GM12874 (cell line): Measurements from ENCODE around the gene TMEM135.

Experiments used
- CTCF ChIP-seq: IDR thresholded peaks from 2 replicates; pipeline ENCODE4 v1.5.1; 2011; ENCODE audit warnings: low read depth, mild to moderate bottlenecking, control low read depth, low read length, moderate library complexity; ENCODE audit not compliant: insufficient read depth

TMEM135 gene

GRCh38 chr11:87150936-87151335, 113.2 kb downstream of the TMEM135 start:
- TF ChIP-seq CTCF, result no peak

DNA sequence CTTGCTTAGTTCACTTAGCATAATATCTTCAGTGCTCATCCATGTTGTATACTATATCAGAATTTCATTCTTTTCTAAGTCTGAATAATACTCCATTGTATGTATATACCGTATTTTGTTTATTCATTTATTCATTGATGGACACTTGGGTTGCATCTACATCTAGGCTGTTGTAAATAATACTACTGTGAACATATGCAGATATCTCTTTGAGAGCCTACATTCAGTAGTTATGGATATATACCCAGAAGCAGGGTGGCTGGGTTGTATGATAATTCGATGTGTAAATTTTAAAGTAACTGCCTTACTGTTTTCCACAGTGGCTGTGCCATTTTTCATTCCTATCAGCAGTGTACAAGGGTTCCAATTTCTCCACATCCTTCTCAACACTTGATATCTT, 116.5 kb downstream of the TMEM135 start:
- no peak for TF ChIP-seq CTCF

GRCh38 chr11:87156970-87157369, 119.2 kb downstream of the TMEM135 start:
- TF ChIP-seq CTCF, result no peak

DNA sequence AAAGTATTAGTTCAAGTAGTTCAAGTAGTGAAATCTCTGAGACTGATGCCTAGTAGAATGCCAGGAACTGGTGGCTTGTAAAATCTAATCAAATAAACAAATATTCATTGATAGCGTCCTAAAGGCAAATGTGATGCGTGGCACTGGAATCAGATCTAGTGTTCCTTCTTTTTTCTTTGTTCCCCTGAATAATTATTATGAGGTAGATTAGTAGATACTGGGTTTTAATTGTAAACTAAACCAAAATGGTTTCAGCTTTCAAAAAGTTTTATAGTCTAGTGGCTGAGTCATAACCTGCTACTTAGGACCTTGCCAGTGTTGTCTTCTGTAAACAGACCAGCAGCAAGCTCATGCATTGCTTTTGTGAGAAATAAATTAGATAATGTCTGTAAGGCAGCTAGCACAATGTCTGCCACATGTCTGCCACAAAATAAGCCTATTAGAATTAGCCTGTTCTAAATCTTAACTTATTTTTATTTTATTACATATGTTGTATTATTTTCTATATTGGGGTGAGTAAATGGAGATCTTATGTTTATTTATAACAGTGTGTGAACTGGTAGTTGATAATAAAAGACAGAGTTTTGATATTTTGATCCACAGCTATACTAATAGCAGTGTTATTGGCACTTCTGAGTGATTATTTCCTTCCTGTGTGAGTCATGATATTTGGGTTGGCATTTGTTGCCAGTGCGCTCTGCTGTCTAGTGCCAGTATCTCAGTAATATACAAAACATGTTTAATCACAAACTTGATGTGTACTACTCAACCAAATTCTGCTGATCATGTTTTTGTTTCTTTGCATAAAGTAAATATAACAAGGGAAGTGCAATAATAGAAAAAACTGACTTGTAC, 135.7 kb downstream of the TMEM135 start:
- no peak for TF ChIP-seq CTCF

- no peak for TF ChIP-seq CTCF
Observed at GRCh38 chr11:87174870-87175269, 137.1 kb downstream of the TMEM135 start.

DNA sequence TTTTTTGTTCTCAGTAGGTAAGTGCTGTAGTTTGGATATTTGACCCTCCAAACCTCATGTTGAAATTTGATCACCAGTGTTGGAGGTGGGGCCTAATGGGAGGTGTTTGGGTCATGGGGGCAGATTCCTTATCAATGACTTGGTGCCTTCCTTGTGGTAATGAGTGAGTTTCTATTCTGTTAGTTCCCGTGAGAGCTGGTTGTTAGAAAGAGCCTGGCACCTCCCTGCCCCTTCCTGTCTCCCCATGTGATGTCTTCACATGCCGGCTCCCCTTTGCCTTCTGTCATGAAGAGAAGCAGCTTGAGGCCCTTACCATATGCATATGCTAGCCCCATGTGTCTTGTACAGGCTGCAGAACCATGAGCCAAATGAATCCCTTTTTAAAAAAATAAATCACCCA, 138.3 kb downstream of the TMEM135 start:
- TF ChIP-seq CTCF, result no peak

DNA sequence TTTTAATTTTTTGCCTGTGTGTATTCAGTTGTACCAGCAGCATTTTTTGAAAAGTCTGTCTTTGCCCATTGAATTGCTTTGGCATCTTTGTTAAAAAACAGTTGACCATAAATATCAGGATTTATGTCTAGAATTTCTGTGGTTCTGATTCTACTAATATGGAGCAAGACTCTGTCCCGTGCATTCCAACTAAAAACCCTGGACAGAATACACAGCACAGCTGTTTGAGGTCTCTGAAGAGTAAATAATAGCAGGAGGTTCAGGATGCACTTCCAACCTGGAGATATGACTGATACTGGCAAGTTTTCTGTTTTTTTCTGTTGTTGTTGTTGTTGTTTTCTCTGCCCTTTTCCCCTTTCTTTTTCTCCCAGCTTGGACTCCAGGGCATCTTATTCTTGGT, 141.9 kb downstream of the TMEM135 start:
- TF ChIP-seq CTCF, result no peak
